Cardiac fibroblast (primary cell): ENCODE results near the gene SHB.

Experiments
- DNase-seq, 2 donors: peaks; one replicate each; pipeline versions ENCODE4 v3.0.0 to v3.0.0-alpha.2; 2010; ENCODE audit warnings: low read depth in 2 of 2
- H3K4me3 ChIP-seq, 2 donors: replicated peaks in 1 of 2; 1 replicate in 1 of 2; 2 replicates in 1 of 2; pipeline ENCODE4 v1.5.1; 2011; ENCODE audit warnings: low read depth in 2 of 2, low read length in 2 of 2, mild to moderate bottlenecking in 2 of 2, moderate library complexity in 1 of 2
- CTCF ChIP-seq: IDR thresholded peaks from one replicate; pipeline ENCODE4 v1.5.1; 2011; ENCODE audit warnings: low read depth, mild to moderate bottlenecking, low read length, inconsistent platforms

Gene SHB

GRCh38 chr9:37947471-37947870 lies 121.6 kb downstream of the SHB start:
- no peak for DNase-seq
- TF ChIP-seq CTCF: no peak
- no peak overlapping the region for H3K4me3 ChIP-seq

GRCh38 chr9:37946971-37947370 lies 122.1 kb downstream of the SHB start:
- no peak for TF ChIP-seq CTCF
- no peak overlapping the region for H3K4me3 ChIP-seq
- DNase-seq: no peak

GRCh38 chr9:37946041-37946440 lies 123.0 kb downstream of the SHB start:
- no peak overlapping the region for H3K4me3 ChIP-seq
- no peak for TF ChIP-seq CTCF
- DNase-seq: no peak

- DNase-seq: peak in 1 of 2 donors; percentile 62
- no peak for TF ChIP-seq CTCF
- H3K4me3 ChIP-seq: no peak overlapping the region
These were observed 124.2 kb downstream of the SHB start for GRCh38 chr9:37944671-37945481.

- DNase-seq: peak in 1 of 2 donors; percentile 53
- TF ChIP-seq CTCF: no peak
- no peak overlapping the region for H3K4me3 ChIP-seq
These were observed 124.8 kb downstream of the SHB start for GRCh38 chr9:37944266-37944650.

GRCh38 chr9:37943345-37944265 lies 125.4 kb downstream of the SHB start:
- H3K4me3 ChIP-seq: no peak overlapping the region
- peak; percentile 87 to 95 for DNase-seq
- TF ChIP-seq CTCF: no peak
